Measurements from ENCODE around the gene GRID2. TPM values are rescaled to one million over a fixed set of nuclear protein-coding genes. Genes with fewer than 3 reads are reported as not detected.

Gene GRID2
- total RNA-seq, 1 experiment from 2014 or later = not detected

GRCh38 chr4:93748373-93749291, 1444.9 kb downstream of the GRID2 start:
- Mint-ChIP-seq H3K4me3 (ENCODE audit: unreplicated experiment) (no peak overlapping the region), H3K27me3 (ENCODE audit: insufficient read depth, unreplicated experiment) (peaks cover 10% of the 10 kb centered on the region), H3K27ac (ENCODE audit: unreplicated experiment) (no peak overlapping the region), H3K36me3 (ENCODE audit: insufficient read depth, unreplicated experiment) (no peaks in the 10 kb centered on the region), H3K9me3 (ENCODE audit: unreplicated experiment) (no peaks in the 10 kb centered on the region), H3K4me1 (ENCODE audit: low read depth, unreplicated experiment) (no peaks in the 10 kb centered on the region)
- Histone ChIP-seq H3K4me3 (ENCODE audit: low read depth, low read length) (no peak overlapping the region), H3K4me1 (no peaks in the 10 kb centered on the region), H3K9me3 (no peaks in the 10 kb centered on the region), H3K27me3 (replicated peaks; ENCODE audit: control insufficient read depth, insufficient read depth, low read length) (no peaks in the 10 kb centered on the region; the same call in 1 of the 2 replicates), H3K36me3 (ENCODE audit: control insufficient read depth, insufficient read depth, low read length) (no peaks in the 10 kb centered on the region)
- intact Hi-C loops (cut with micrococcal nuclease; ENCODE audit: unreplicated experiment) = no loop called here
- BruUV-seq (replicated peaks) = no TSS peak
- TF ChIP-seq, protein P1, sequence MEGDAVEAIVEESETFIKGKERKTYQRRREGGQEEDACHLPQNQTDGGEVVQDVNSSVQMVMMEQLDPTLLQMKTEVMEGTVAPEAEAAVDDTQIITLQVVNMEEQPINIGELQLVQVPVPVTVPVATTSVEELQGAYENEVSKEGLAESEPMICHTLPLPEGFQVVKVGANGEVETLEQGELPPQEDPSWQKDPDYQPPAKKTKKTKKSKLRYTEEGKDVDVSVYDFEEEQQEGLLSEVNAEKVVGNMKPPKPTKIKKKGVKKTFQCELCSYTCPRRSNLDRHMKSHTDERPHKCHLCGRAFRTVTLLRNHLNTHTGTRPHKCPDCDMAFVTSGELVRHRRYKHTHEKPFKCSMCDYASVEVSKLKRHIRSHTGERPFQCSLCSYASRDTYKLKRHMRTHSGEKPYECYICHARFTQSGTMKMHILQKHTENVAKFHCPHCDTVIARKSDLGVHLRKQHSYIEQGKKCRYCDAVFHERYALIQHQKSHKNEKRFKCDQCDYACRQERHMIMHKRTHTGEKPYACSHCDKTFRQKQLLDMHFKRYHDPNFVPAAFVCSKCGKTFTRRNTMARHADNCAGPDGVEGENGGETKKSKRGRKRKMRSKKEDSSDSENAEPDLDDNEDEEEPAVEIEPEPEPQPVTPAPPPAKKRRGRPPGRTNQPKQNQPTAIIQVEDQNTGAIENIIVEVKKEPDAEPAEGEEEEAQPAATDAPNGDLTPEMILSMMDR (IDR thresholded peaks at IDR 0.05; ENCODE audit: insufficient read depth in 1 of 2, low read depth in 1 of 2, low read length in 1 of 2, severe bottlenecking in 1 of 2, unreplicated experiment in 1 of 2) = no peak
- CTCF ChIA-PET = no interaction called here
- POLR2A ChIA-PET = no interaction called here
- no peak for DNase-seq

DNA sequence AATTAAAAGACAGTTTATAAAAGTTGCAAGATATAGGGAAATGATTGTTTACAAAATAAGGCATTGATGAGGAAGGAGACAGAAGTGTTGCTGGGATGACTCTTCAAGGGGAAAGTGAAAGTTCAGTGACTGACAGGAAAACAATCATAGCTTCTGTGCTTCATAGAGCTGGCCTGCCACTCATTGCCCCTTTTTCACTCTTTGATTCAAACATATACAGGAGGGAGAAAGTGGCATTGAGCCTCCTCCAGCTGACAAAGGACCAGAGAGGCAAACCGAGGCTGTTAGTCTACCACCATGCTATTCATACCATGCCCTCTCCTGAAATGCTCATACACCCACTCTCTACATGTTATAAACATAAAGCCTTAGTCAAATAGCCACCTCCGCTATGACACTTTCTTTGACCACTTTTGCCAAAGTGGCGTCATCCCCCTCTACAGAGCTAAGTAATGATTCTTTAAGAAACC, 1445.6 kb downstream of the GRID2 start:
- ChIA-PET CTCF (no interaction called here), POLR2A (no interaction called here)
- intact Hi-C loops (cut with micrococcal nuclease; ENCODE audit: unreplicated experiment) = no loop called here
- BruUV-seq (replicated peaks) = no TSS peak
- H3K9me3 Mint-ChIP-seq (ENCODE audit: unreplicated experiment) = no peaks in the 10 kb centered on the region
- no peak overlapping the region for H3K4me3 Mint-ChIP-seq (ENCODE audit: unreplicated experiment)
- TF ChIP-seq, protein P1 (IDR thresholded peaks at IDR 0.05; ENCODE audit: insufficient read depth in 1 of 2, low read depth in 1 of 2, low read length in 1 of 2, severe bottlenecking in 1 of 2, unreplicated experiment in 1 of 2) = no peak
- DNase-seq = no peak
- no peaks in the 10 kb centered on the region for H3K36me3 Mint-ChIP-seq (ENCODE audit: insufficient read depth, unreplicated experiment)
- H3K4me1 Mint-ChIP-seq (ENCODE audit: low read depth, unreplicated experiment) = no peaks in the 10 kb centered on the region
- H3K36me3 ChIP-seq (ENCODE audit: control insufficient read depth, insufficient read depth, low read length) = no peaks in the 10 kb centered on the region
- no peaks in the 10 kb centered on the region for H3K9me3 ChIP-seq
- no peak overlapping the region for H3K4me3 ChIP-seq (ENCODE audit: low read depth, low read length)
- no peaks in the 10 kb centered on the region for H3K4me1 ChIP-seq
- H3K27me3 ChIP-seq (replicated peaks; ENCODE audit: control insufficient read depth, insufficient read depth, low read length) = no peaks in the 10 kb centered on the region; the same call in 1 of the 2 replicates
- peaks cover 7% of the 10 kb centered on the region for H3K27me3 Mint-ChIP-seq (ENCODE audit: insufficient read depth, unreplicated experiment)
- H3K27ac Mint-ChIP-seq (ENCODE audit: unreplicated experiment) = no peak overlapping the region

- peaks cover 7% of the 10 kb centered on the region for H3K27me3 Mint-ChIP-seq (ENCODE audit: insufficient read depth, unreplicated experiment)
- CTCF ChIA-PET = no interaction called here
- no peak overlapping the region for H3K27ac Mint-ChIP-seq (ENCODE audit: unreplicated experiment)
- no peak for DNase-seq
- H3K4me1 ChIP-seq = no peaks in the 10 kb centered on the region
- no TSS peak for BruUV-seq (replicated peaks)
- H3K4me3 Mint-ChIP-seq (ENCODE audit: unreplicated experiment) = no peak overlapping the region
- H3K9me3 ChIP-seq = no peaks in the 10 kb centered on the region
- H3K4me3 ChIP-seq (ENCODE audit: low read depth, low read length) = no peak overlapping the region
- H3K27me3 ChIP-seq (replicated peaks; ENCODE audit: control insufficient read depth, insufficient read depth, low read length) = no peaks in the 10 kb centered on the region; the same call in 1 of the 2 replicates
- intact Hi-C loops (cut with micrococcal nuclease; ENCODE audit: unreplicated experiment) = no loop called here
- H3K36me3 Mint-ChIP-seq (ENCODE audit: insufficient read depth, unreplicated experiment) = no peaks in the 10 kb centered on the region
- no peaks in the 10 kb centered on the region for H3K9me3 Mint-ChIP-seq (ENCODE audit: unreplicated experiment)
- POLR2A ChIA-PET = no interaction called here
- no peaks in the 10 kb centered on the region for H3K36me3 ChIP-seq (ENCODE audit: control insufficient read depth, insufficient read depth, low read length)
- H3K4me1 Mint-ChIP-seq (ENCODE audit: low read depth, unreplicated experiment) = no peaks in the 10 kb centered on the region
- TF ChIP-seq, protein P1 (IDR thresholded peaks at IDR 0.05; ENCODE audit: insufficient read depth in 1 of 2, low read depth in 1 of 2, low read length in 1 of 2, severe bottlenecking in 1 of 2, unreplicated experiment in 1 of 2) = no peak
Observed at GRCh38 chr4:93751411-93751810, 1447.6 kb downstream of the GRID2 start.
